IMR-90 (cell line): Measurements from ENCODE around the gene TUBA1B. TPM values are rescaled to one million over a fixed set of nuclear protein-coding genes. Genes with fewer than 3 reads are reported as not detected.

Experiments
- ATAC-seq: fragments of 200-7000 bp; cut with Tn5 transposase; 2 replicates; pipeline ENCODE4 v1.9.1; 2020; ENCODE audit warnings: low read depth, mild to moderate bottlenecking, moderate library complexity
- BruUV-seq: library from RNA; stranded (reverse); fragments of 400-500 nt; replicated peaks from 2 replicates; lab custom pipeline; 2021; lab: Mats Ljungman, UMichigan
- CTCF ChIA-PET: fragments of 300-600 bp; formaldehyde crosslinking; extraction: SDS; loops from one replicate; lab custom pipeline; 2021; ENCODE audit warnings: antibody characterized with exemption; lab: Yijun Ruan, JAX
- POLR2A ChIA-PET: fragments of 300-600 bp; sonication (Branson Sonifier 250); formaldehyde crosslinking; loops from one replicate; lab custom pipeline; 2022; ENCODE audit warnings: antibody characterized with exemption; ENCODE audit not compliant: unreplicated experiment; lab: Charles Lee
- DNase-seq: peaks from one replicate; pipeline ENCODE4 v3.0.0; 2013
- H2AFZ ChIP-seq: replicated peaks from 2 replicates; pipeline ENCODE3; 2013; ENCODE audit warnings: low read length, mild to moderate bottlenecking; ENCODE audit not compliant: poor library complexity
- H2AK5ac ChIP-seq: 2 replicates; pipeline ENCODE4 v1.6.1; 2013; ENCODE audit warnings: low read depth, low read length, inconsistent platforms
- H2AK9ac ChIP-seq: replicated peaks from 2 replicates; pipeline ENCODE3; 2013; ENCODE audit warnings: mild to moderate bottlenecking, low read depth, low read length, moderate library complexity; ENCODE audit not compliant: poor library complexity
- H2BK120ac ChIP-seq: 2 replicates; pipeline ENCODE4 v1.6.1; 2013; ENCODE audit warnings: low read depth, low read length, inconsistent platforms
- H2BK15ac ChIP-seq: 3 replicates; pipeline ENCODE4 v1.6.1; 2013; ENCODE audit warnings: low read depth, low read length, inconsistent platforms
- H2BK20ac ChIP-seq: 2 replicates; pipeline ENCODE4 v1.6.1; 2013; ENCODE audit warnings: low read depth, mild to moderate bottlenecking, inconsistent platforms, low read length, moderate library complexity
- H2BK5ac ChIP-seq: 2 replicates; pipeline ENCODE4 v1.6.1; 2013; ENCODE audit warnings: mild to moderate bottlenecking, low read depth, low read length, inconsistent platforms; ENCODE audit not compliant: poor library complexity, severe bottlenecking
- H3K14ac ChIP-seq: replicated peaks from 2 replicates; pipeline ENCODE4 v1.6.1; 2013; ENCODE audit warnings: low read depth, low read length, inconsistent platforms
- H3K18ac ChIP-seq: 2 replicates; pipeline ENCODE4 v1.6.1; 2013; ENCODE audit warnings: low read depth, low read length, control low read depth
- H3K23ac ChIP-seq: 2 replicates; pipeline ENCODE4 v1.6.1; 2013; ENCODE audit warnings: low read depth, low read length, inconsistent platforms
- H3K27ac ChIP-seq: 2 replicates; pipeline ENCODE4 v1.5.1; 2013; ENCODE audit warnings: mild to moderate bottlenecking, control low read depth, low read length; ENCODE audit not compliant: insufficient read depth
- H3K27me3 ChIP-seq: 2 replicates; pipeline ENCODE4 v1.6.1; 2013; ENCODE audit warnings: low read length; ENCODE audit not compliant: control insufficient read depth, insufficient read depth
- H3K36me3 ChIP-seq: 2 replicates; pipeline ENCODE4 v1.6.1; 2013; ENCODE audit warnings: low read length, mixed read lengths; ENCODE audit not compliant: control insufficient read depth, insufficient read depth
- H3K4ac ChIP-seq: 2 replicates; pipeline ENCODE4 v1.6.1; 2013; ENCODE audit warnings: low read depth, low read length, inconsistent platforms
- H3K4me1 ChIP-seq: 2 replicates; pipeline ENCODE4 v1.6.1; 2013; ENCODE audit warnings: low read length, mixed read lengths; ENCODE audit not compliant: control insufficient read depth, insufficient read depth
- H3K4me2 ChIP-seq: 2 replicates; pipeline ENCODE4 v1.6.1; 2013; ENCODE audit warnings: low read depth, mild to moderate bottlenecking, control low read depth, low read length, moderate library complexity
- H3K4me3 ChIP-seq: 2 replicates; pipeline ENCODE4 v1.5.1; 2013; ENCODE audit warnings: low read depth, mild to moderate bottlenecking, control low read depth, low read length, moderate library complexity; ENCODE audit not compliant: insufficient read depth
- H3K56ac ChIP-seq: 2 replicates; pipeline ENCODE4 v1.6.1; 2013; ENCODE audit warnings: low read length, inconsistent platforms; ENCODE audit not compliant: insufficient read depth; ENCODE audit errors: extremely low read depth
- H3K79me1 ChIP-seq, 2 experiments: 2 replicates each; pipeline ENCODE4 v1.6.1; 2013; ENCODE audit warnings: low read length in 2 of 2, inconsistent platforms in 1 of 2, low read depth in 1 of 2
- H3K9ac ChIP-seq: 2 replicates; pipeline ENCODE4 v1.6.1; 2013; ENCODE audit warnings: low read depth, low read length, control low read depth
- H3K9me1 ChIP-seq: 2 replicates; pipeline ENCODE4 v1.6.1; 2013; ENCODE audit warnings: low read length, inconsistent platforms; ENCODE audit not compliant: insufficient read depth
- H3K9me3 ChIP-seq: 2 replicates; pipeline ENCODE4 v1.6.1; 2013; ENCODE audit warnings: low read length; ENCODE audit not compliant: control insufficient read depth, insufficient read depth
- H4K20me1 ChIP-seq: 2 replicates; pipeline ENCODE4 v1.6.1; 2013; ENCODE audit warnings: low read length, inconsistent platforms; ENCODE audit not compliant: insufficient read depth
- H4K5ac ChIP-seq: 2 replicates; pipeline ENCODE4 v1.6.1; 2013; ENCODE audit warnings: mild to moderate bottlenecking, low read depth, low read length, control low read depth
- H4K8ac ChIP-seq, 2 experiments: 2 replicates each; pipeline ENCODE4 v1.6.1; 2013; ENCODE audit warnings: low read depth in 2 of 2, low read length in 2 of 2, control low read depth in 1 of 2, inconsistent platforms in 1 of 2
- H4K91ac ChIP-seq: 2 replicates; pipeline ENCODE4 v1.6.1; 2013; ENCODE audit warnings: low read depth, low read length, inconsistent platforms; ENCODE audit not compliant: insufficient read depth
- WGBS, 2 experiments: methylation state at CpG; one replicate each; pipeline versions ENCODE4 v1.1.5 to v1.1.7; 2013; ENCODE audit warnings: missing lambda C conversion rate in 2 of 2; ENCODE audit not compliant: insufficient read length in 1 of 2; ENCODE audit errors: extremely low coverage in 2 of 2; 5-methylcytosine and 5-hydroxymethylcytosine counted together
- dilution Hi-C: fragments of 300-500 bp; cut with HindIII; formaldehyde crosslinking; loops from one replicate; pipeline ENCODE4 v1.14.3; 2018; ENCODE audit warnings: low sequenced_read_pairs; ENCODE audit not compliant: unreplicated experiment
- in situ Hi-C: fragments of 300-500 bp; cut with MboI; formaldehyde crosslinking; loops from 3 replicates; pipeline ENCODE4 v1.14.3; 2019; ENCODE audit warnings: low sequenced_read_pairs, inconsistent platforms, mixed read lengths
- intact Hi-C: fragments of 100-400 bp; cut with micrococcal nuclease; formaldehyde crosslinking; loops from 2 replicates; pipeline ENCODE4 v1.10.0; 2022
- polyA plus RNA-seq, 3 experiments: library from polyadenylated mRNA; depleted of rRNA; stranded (reverse); fragments of >200 nt; gene quantifications; 2 replicates each; pipeline ENCODE4 v1.2.3, GENCODE V29; 2012; ENCODE audit warnings: low replicate concordance in 1 of 3
- total RNA-seq: library from RNA; depleted of rRNA; stranded (reverse); fragments of >200 nt; gene quantifications from 2 replicates; pipeline ENCODE4 v1.2.3, GENCODE V29; 2012
- TF ChIP-seq, protein P1 (sequence below): fragments of 150-350 bp; IDR thresholded peaks from 2 replicates; pipeline ENCODE4 v1.6.1; 2017; ENCODE audit warnings: mild to moderate bottlenecking, antibody characterized with exemption, low read length, low read depth

TUBA1B gene
- total and polyA plus RNA-seq, 2 of the 4 experiments (the other 2 are of a cell fraction), result 4,221 to 5,195 TPM

DNA sequence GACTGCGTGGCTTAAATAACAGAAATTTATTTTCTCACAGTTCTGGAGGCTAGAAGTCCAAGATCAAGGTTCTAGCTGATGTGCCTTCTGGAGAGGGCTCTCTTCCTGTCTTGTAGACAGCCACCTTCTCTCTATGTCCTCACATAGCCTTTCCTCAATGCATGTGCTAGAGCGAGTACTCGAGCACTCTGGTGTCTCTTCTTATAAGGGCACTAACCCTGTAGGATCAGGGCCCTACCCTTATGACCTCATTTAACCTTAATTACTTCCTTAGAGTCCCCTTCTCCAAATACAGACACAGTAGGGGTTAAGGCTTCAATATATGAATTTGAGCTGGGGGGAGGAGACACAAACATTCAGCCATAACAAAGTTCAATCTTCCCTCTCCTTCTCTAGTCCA, 46.8 kb downstream of the TUBA1B start:
- H2BK15ac ChIP-seq, result no peak overlapping the region
- no peak overlapping the region; the same call in 1 of the 2 replicates for H2AK5ac ChIP-seq
- no peak overlapping the region for H3K14ac ChIP-seq
- no peak overlapping the region for H3K27ac ChIP-seq
- intact Hi-C loops (loop anchor here (10.0 kb wide), 1 partner anchor 100 kb away; the partner anchor contains the start of gene TUBA1A), dilution Hi-C loops (no loop called here), in situ Hi-C loops (no loop called here)
- no peak overlapping the region for H3K23ac ChIP-seq
- TF ChIP-seq, protein P1, sequence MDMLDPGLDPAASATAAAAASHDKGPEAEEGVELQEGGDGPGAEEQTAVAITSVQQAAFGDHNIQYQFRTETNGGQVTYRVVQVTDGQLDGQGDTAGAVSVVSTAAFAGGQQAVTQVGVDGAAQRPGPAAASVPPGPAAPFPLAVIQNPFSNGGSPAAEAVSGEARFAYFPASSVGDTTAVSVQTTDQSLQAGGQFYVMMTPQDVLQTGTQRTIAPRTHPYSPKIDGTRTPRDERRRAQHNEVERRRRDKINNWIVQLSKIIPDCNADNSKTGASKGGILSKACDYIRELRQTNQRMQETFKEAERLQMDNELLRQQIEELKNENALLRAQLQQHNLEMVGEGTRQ, result no peak
- no peak overlapping the region for H3K18ac ChIP-seq
- H4K5ac ChIP-seq, result no peak overlapping the region
- no peak overlapping the region for H2BK120ac ChIP-seq
- no peak overlapping the region for H2BK20ac ChIP-seq
- 0 out of 4 replicates have a peak, but pooled peaks cover 0 to 3% of the 10 kb centered on the region in 2 experiments for H3K79me1 ChIP-seq
- H4K20me1 ChIP-seq, result no peaks in the 10 kb centered on the region; the same call in 1 of the 2 replicates
- H3K27me3 ChIP-seq, result peaks cover 18% of the 10 kb centered on the region
- H2BK5ac ChIP-seq, result no peak overlapping the region
- H2AFZ ChIP-seq, result no peak overlapping the region
- H3K9ac ChIP-seq, result no peak overlapping the region
- no peak overlapping the region for H4K8ac ChIP-seq
- no peak overlapping the region for H3K4ac ChIP-seq
- DNase-seq (no peak), ATAC-seq (no peak)
- H3K56ac ChIP-seq, result no peak overlapping the region
- H3K4me2 ChIP-seq, result no peak overlapping the region
- CTCF ChIA-PET, result interaction anchor here (0.7 to 1.4 kb wide), 3 partner anchors 20 to 1495 kb away, joined by 3 to 4 read pairs (median 3); no protein-coding TSS in a partner anchor
- no peaks in the 10 kb centered on the region for H3K36me3 ChIP-seq
- no peak overlapping the region for H4K91ac ChIP-seq
- no peak overlapping the region for H2AK9ac ChIP-seq
- H3K4me3 ChIP-seq, result no peak overlapping the region
- WGBS, 2 experiments, result no CpG with 5 or more reads among the region's 3 CpGs
- H3K9me3 ChIP-seq, result no peaks in the 10 kb centered on the region
- peaks cover 4% of the 10 kb centered on the region; the same call in 1 of the 2 replicates for H3K4me1 ChIP-seq
- H3K9me1 ChIP-seq, result peaks cover 2% of the 10 kb centered on the region; the same call in 1 of the 2 replicates
- no TSS peak for BruUV-seq
- POLR2A ChIA-PET, result no interaction called here
